RWPE1 (cell line): ENCODE data around the gene ASB6.

ENCODE experiments used
- CTCF ChIA-PET: fragments of 350-600 bp; sonication (Branson Sonifier 250); formaldehyde crosslinking; extraction: SDS; loops from one replicate; lab custom pipeline; 2021; lab: Yijun Ruan, JAX
- POLR2A ChIA-PET: fragments of 400-600 bp; formaldehyde crosslinking; extraction: SDS; loops from one replicate; lab custom pipeline; 2020; ENCODE audit warnings: antibody characterized with exemption; ENCODE audit not compliant: low non-redundant PET; lab: Yijun Ruan, JAX
- DNase-seq: peaks from one replicate; pipeline ENCODE4 v3.0.0; 2012; ENCODE audit warnings: low spot score
- H3K27ac ChIP-seq: fragments of 450-650 bp; 2 replicates; pipeline ENCODE4 v1.5.1; 2017
- TF ChIP-seq, protein P1 (sequence below): fragments of 450-650 bp; conservative IDR thresholded peaks from 2 replicates; pipeline ENCODE4 v1.5.1; 2017; ENCODE audit warnings: low read depth, mild to moderate bottlenecking

The ASB6 gene

GRCh38 chr9:129611307-129611800 is 30.6 kb downstream of the ASB6 start:
- POLR2A ChIA-PET: interaction anchor here (0.7 to 1.1 kb wide), 2 partner anchors 15 to 122 kb away, joined by 3 to 4 read pairs; partner anchors contain the start of gene NTMT1
- CTCF ChIA-PET: interaction anchor here (0.5 to 5.5 kb wide), 29 partner anchors 9 to 499 kb away, joined by 3 to 37 read pairs (median 5); partner anchors contain the start of genes C9orf50 and NTMT1
- TF ChIP-seq, protein P1, sequence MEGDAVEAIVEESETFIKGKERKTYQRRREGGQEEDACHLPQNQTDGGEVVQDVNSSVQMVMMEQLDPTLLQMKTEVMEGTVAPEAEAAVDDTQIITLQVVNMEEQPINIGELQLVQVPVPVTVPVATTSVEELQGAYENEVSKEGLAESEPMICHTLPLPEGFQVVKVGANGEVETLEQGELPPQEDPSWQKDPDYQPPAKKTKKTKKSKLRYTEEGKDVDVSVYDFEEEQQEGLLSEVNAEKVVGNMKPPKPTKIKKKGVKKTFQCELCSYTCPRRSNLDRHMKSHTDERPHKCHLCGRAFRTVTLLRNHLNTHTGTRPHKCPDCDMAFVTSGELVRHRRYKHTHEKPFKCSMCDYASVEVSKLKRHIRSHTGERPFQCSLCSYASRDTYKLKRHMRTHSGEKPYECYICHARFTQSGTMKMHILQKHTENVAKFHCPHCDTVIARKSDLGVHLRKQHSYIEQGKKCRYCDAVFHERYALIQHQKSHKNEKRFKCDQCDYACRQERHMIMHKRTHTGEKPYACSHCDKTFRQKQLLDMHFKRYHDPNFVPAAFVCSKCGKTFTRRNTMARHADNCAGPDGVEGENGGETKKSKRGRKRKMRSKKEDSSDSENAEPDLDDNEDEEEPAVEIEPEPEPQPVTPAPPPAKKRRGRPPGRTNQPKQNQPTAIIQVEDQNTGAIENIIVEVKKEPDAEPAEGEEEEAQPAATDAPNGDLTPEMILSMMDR: no peak; the same call in 1 of the 2 replicates
- no peak for DNase-seq
- peak overlapping the region; percentile 83 for H3K27ac ChIP-seq

DNA sequence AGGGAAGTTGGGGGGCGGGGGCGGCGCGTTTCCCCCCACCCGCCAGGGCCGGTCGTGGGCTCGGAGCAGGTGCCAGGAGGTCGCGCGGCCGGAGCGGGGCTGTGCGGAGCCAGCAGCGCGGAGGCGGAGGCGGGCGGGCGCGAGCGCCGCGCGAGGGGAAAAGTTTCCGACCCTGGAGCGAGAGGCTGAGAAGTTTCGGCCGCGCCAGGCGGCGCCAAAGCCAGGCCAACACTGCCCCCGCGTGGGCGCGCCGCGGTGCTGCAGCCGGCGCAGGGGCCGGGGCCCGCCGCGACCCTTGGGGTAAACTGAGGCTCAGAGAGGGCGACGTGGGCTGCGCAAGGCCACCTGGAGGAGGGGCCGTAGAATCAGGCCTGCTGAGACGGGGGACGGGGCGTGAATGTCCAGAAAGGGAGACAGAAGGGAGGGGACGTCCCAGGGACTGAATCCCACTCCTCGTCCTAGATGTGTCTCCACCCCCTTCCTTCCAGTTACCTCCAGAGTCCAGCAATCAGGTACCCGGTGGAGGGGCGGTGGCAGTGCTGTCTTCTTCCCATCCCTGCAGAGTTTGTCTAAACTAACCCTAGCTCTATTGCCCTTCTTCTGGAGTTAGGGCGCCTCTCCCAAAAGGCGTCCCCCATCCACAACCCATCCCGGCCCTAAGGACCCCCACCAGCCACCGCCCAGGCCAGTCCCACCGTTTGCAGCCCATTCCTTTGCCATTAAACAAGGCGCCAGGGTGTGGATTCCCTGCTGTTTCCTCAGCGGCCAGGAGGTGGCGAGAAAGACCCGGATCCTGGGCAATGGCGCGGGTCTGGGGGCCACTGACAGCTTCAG is 31.3 kb downstream of the ASB6 start:
- POLR2A ChIA-PET: interaction anchor here (0.7 to 1.1 kb wide), 2 partner anchors 15 to 121 kb away, joined by 3 to 4 read pairs; partner anchors contain the start of gene NTMT1
- H3K27ac ChIP-seq: peak overlapping the region; percentile 83
- TF ChIP-seq, protein P1: peak; percentile 99
- CTCF ChIA-PET: interaction anchor here (0.5 to 5.5 kb wide), 32 partner anchors 9 to 498 kb away, joined by 3 to 37 read pairs (median 5); partner anchors contain the start of genes C9orf50 and NTMT1
- peak; percentile 88 for DNase-seq

- no peak for DNase-seq
- POLR2A ChIA-PET: no interaction called here
- peak overlapping the region; percentile 83 for H3K27ac ChIP-seq
- CTCF ChIA-PET: interaction anchor here (1.5 to 5.5 kb wide), 3 partner anchors 14 to 477 kb away, joined by 5 to 37 read pairs (median 11); no protein-coding TSS in a partner anchor
- TF ChIP-seq, protein P1: no peak
These were observed 31.8 kb downstream of the ASB6 start for GRCh38 chr9:129610213-129610472.

GRCh38 chr9:129609486-129610212 is 32.3 kb downstream of the ASB6 start:
- H3K27ac ChIP-seq: peak overlapping the region; percentile 83
- TF ChIP-seq, protein P1: no peak
- ChIA-PET CTCF (interaction anchor here (1.5 to 5.5 kb wide), 4 partner anchors 14 to 478 kb away, joined by 7 to 37 read pairs (median 14); no protein-coding TSS in a partner anchor), POLR2A (interaction anchor here (0.6 to 1.6 kb wide), 2 partner anchors 131 to 276 kb away, joined by 4 to 5 read pairs; no protein-coding TSS in a partner anchor)
- DNase-seq: no peak

- POLR2A ChIA-PET: interaction anchor here (0.5 to 1.6 kb wide), 4 partner anchors 107 to 469 kb away, joined by 3 to 4 read pairs (median 4); no protein-coding TSS in a partner anchor
- DNase-seq: no peak
- TF ChIP-seq, protein P1: no peak
- CTCF ChIA-PET: interaction anchor here (0.5 to 5.5 kb wide), 6 partner anchors 16 to 477 kb away, joined by 3 to 37 read pairs (median 8); no protein-coding TSS in a partner anchor
- H3K27ac ChIP-seq: peak overlapping the region; percentile 83
These were observed 33.1 kb downstream of the ASB6 start for GRCh38 chr9:129608561-129609481.
